Stimulated activated CD4-positive, alpha-beta T cell treated with anti-CD3 and anti-CD28 coated beads, Interleukin-4, amount 100 ng/mL, for 48 hours (primary cell): ENCODE measurements around the gene CST7.
"Not testable (repeated sequence)": the region's sequence is repeated elsewhere in the genome, so short reads cannot be mapped to it uniquely, and the experiment has no call there.

Source experiments
- DNase-seq, 2 donors: peaks; one replicate each; pipeline ENCODE4 v3.0.0-alpha.2; 2020; ENCODE audit warnings: low read depth in 2 of 2

CST7 gene

GRCh38 chr20:24986436-24987015, 37.5 kb downstream of the CST7 start:
- DNase-seq = no peak

DNA sequence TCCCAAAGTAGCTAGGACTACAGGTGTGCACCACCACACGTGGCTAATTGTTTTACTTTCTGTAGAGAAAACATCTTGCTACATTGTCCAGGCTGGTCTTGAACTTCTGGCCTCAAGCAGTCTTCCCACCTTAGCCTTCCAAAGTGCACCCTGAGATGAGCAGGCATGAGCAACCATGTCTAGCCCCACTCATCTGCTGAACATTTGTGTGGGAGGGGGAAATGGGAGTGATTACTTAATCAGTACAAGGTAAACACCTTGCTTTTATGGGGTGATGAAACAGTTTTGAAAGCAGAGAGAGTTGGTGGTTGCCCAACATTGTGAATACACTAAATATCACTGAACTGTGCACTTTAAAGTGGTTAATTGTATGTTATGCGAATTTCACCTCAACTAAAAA, 38.2 kb downstream of the CST7 start:
- no peak for DNase-seq

DNA sequence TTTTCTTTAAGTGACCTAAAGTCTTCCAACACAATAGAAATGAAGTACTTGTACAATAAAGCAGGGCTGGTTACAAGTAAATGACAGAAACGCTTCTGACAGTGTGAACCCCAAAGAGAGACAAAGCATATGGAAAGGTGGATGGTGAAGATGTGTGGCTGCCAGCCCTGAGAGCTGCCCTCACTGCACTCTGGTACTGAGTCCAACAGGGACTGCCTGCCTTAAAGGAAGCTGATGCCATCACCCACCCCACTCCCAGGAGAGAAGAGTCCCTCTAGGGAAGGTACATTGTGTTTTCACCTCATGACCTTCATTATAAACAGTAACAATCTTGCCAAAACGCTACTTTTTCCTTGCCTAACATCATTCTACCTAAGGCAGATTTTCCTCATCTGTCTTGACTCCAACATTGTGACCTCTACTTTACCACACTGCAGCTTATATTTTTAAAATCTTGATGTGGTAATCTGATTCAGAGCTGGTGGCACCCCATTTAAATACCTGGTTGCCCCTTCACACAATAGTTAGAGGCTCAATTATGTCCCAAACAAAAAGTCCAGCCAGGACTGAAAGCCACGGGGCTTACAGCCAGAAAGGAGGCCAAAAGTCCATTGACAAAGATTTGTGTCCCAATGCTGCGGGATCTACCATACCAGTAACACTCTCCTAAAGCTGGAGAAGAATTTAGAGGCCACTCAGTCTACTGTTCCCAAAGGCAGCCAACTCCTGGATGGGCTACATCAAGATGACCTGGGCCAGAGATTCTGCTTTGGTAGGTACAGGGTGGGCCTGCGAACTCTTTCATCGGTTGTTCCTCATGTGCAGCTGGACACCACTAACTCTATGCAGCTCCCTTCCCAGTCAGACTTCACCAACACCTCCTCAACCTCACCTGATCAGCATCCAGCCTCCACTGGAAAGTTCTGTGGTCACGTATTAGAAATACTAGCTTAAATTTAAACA, 39.1 kb downstream of the CST7 start:
- no peak for DNase-seq

DNA sequence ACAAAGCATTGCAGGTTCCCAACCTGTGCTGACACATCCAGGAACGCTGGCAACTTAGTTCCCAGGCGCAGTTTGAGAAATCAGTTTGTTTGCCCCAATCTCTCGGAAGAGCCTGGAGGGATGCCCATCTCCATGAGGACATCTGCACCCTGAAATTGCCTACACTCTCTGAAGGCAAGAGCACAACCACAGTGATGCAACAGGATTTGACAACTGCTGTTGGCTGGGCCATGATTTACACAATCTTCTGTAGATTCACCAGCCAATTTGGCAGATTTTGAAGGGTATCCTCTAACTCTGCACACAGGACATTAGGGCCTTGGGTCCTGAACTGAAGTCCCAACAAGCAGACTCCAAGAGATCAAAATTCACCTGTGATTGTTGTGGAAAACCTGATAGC, 40.1 kb downstream of the CST7 start:
- no peak for DNase-seq

DNA sequence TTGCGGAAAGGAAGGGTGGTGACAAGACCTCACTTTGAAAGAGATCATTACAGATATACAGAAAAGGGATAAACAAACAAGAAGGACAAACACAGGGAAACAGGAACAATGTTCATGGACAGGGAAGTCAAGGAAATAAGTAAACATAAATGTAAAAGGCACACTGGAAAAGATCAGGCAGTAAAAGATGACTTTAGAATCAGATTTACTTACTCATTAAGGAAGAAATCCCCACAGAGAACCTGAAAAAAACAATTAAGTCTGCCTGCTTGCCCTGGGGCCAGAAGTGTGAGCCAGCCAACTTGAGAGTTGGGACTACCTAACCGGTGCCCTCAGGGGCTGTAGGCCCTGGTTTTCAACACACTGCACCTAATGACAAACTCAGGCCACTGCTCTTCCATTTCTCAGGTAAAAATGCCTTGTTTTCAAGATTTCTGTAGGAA, 41.8 kb downstream of the CST7 start:
- DNase-seq = no peak

- DNase-seq = peak in 1 of 2 donors; percentile 8
Observed at GRCh38 chr20:24991897-24992486, 42.9 kb downstream of the CST7 start.

GRCh38 chr20:24992487-24993205, 43.6 kb downstream of the CST7 start, which contains the start of gene APMAP:
Gene APMAP, minus strand, starts transcription at chr20:24992751. Its CDS starts 63 bp downstream, at chr20:24992688.
- peak; percentile 96 to 97 for DNase-seq

GRCh38 chr20:24993337-24994185, 44.5 kb downstream of the CST7 start:
- DNase-seq = no peak

- DNase-seq = no peak
Observed at GRCh38 chr20:24994186-24994465, 45.1 kb downstream of the CST7 start.

DNA sequence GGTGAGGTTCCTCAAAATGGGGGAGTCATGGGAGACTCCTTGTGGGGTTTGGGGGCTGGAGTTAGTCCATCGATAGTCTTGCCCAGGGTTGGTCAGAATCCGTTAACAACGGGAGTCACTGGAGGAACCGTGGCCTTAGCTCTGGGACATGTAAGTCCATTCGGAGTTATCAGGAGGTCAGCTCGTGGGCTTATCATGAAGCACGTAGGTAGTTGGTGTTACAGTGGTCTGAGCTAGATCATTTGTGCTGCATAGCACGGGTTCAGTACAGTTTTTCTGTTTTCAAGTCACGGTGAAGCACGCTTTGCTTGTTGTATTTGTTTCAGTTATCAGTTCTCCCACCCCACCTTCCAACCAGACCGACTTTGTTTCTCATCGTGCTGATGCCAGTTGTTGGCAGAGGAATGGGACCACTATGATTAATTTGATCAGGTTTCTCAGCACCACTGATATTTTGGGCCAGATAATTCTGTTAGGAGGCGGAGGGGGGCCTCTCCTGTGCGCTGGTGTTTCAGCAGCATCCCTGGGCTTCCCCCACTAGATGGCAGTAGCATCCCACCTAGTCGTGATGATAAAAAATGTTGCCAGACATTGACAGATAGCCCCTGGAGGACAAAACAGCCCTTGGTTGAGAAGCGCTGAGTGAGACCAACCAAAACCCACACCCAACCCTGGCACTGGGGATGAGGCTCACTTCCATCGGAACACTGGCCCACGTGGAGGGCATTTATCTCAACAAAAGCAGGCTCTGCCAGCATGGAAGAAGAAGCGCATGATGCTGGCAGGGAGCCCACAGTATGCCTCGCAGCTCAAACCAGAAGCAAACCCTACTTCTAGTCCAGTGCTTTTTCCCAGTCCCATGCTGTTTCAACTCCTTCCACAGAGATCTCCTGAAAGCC, 45.6 kb downstream of the CST7 start:
- peak; percentile 73 to 75 for DNase-seq

DNA sequence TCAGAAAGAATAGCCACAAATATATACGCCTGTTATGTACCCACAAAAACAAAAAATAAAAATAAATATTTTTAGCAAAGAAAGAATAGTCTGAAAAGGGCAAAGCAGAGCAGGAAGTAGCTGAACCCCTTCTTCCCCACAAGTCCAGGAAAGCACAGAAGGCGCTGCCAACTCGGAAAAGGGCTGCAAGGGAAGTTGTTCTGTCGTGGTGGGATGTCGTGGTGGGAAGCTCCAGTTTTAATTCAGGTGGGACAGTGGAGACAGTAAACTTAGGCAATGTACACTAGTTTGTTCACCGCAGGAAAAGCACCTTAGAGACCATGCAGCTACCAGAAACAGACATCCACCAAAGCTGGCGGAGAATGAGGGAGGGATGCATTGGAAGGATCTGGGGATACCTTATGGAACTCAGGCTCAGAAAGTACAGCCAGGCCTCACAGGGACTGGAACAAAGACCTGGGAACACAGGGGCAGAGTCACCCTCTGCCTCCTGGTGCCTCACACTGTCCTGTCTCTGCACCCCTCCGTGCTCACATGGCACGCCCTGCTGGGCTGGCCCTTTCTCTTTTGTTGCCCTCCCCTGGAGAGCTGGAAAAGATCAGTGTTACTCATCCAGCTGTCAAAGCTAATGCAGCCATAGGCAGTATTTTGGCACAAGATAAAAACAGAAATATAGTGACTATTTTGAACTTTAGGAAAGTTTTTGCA, 46.8 kb downstream of the CST7 start:
- no peak for DNase-seq

DNA sequence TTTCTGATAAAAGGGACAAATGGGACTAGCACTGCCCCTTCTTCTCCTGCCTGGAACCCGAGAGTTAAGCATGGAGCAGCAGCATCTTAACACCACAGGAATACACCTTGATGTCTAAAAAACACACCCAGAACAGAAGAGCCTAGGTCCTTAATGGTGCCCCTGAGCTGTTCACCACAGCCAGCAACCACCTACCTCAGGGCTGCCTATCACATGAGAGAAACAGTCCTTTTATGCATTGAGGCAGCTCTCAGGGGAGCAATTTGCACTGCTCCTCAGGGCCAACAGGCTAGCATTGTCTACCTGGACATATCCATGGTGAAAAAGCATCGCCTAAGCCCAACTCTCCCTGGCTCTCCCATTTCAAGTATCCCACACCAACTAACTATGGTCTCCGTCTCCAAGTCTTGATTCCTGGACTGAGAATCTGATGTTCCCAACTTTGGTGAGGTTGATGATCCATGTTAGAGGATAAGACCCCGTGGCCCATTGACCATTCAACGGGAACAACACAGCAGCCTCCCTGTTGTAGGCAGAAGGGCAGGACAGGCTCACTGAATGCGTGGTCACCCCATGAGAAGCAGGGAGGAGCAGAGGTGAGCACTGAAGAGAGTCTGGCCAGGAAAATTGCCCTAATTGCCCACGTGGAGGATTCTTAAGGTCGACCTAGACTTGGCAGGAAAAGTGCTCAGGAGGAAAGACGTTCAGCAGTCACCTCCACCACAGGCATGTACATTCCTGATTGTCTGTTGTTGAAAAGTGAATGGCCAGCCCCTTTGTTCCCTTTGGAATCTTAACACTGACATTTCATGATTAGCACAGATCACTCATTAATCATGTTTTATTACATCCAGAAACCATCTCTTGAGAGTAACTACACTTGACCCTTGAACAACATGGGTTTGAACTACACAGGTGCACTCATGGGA, 47.6 kb downstream of the CST7 start:
- no peak for DNase-seq

DNA sequence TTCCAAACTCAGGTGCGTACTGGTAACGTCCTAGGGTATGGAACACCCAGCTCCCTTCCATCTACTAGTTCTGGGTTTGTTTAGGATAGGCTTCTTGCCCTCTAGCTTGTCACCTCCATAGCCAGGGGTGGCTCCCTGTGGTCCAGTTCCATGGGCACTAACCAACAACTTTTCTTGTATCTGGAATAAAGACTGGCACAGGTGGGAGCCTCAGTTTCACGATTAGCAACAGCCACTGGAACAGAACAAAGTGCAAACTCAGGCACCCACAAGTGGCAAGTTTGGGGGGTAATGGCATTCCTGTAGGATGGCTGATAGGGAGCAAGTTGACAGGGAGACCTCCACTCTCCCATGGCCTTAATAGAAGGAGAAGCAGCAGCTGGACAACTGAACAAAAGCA, 49.1 kb downstream of the CST7 start:
- no peak for DNase-seq

- DNase-seq = no peak
Observed at GRCh38 chr20:24998631-24999445, 49.8 kb downstream of the CST7 start.

DNA sequence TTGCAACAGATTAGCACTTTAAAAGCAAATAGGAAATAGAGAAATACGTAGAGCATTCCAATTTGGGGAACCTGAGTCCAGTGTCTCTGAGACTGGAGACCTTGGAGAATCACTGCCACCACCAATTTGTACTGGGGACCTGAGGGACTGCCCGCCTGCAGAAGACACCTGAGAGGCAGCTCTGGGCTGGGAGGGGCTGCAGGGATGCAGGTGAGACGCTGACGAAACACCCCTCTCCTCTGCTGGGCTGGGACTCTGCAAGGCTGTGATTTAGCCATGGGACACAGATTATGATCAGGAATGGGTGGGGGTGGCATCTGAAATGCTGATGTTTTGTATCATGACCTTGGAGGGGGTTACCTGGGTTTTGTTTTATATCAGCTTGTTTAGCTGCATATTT, 50.5 kb downstream of the CST7 start:
- no peak for DNase-seq

DNA sequence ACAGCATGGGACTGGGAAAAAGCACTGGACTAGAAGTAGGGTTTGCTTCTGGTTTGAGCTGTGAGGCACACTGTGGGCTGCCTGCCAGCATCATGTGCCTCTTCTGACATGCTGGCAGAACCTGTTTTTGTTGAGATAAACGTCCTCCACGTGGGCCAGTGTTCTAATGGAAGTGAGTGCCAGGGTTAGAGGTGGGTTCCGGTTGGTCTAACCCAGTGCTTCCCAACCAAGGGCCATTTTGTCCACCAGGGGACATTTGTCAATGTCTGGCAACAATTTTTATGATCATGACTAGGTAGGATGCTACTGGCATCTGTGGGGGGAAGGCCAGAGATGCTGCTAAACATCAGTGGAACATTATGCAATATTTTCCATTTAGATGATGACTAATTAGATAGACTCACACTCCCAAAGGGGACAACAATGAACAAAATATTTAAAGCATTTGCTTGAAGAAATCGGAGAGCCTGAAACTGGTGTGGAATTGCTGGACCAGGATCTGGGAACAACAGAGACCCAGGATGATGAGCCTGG, 51.3 kb downstream of the CST7 start:
- no peak for DNase-seq

DNA sequence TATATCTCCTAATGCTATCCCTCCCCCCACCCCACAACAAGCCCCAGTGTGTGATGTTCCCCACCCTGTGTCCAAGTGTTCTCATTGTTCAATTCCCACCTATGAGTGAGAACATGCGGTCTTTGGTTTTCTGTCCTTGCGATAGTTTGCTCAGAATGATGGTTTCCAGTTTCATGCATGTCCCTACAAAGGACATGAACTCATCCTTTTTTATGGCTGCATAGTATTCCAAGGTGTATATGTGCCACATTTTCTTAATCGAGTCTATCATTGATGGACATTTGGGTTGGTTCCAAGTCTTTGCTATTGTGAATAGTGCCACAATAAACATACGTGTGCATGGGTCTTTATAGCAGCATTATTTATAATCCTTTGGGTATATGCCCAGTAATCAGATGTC, 52.3 kb downstream of the CST7 start:
- DNase-seq = not testable (repeated sequence)
